SK-N-SH treated with all-trans-retinoic acid at 6 μM for 48 hours (cell line): Measurements from ENCODE around the gene MYCBPAP.

ENCODE experiments used
- BACH2 ChIP-seq: fragments of 250-450 bp; sonication (Bioruptor Pico); IDR thresholded peaks from 2 replicates; pipeline ENCODE4 v1.9.0; 2021; ENCODE audit warnings: mild to moderate bottlenecking, borderline replicate concordance
- CSDC2 ChIP-seq: fragments of 250-450 bp; sonication (Bioruptor Pico); IDR thresholded peaks from 2 replicates; pipeline ENCODE4 v1.5.0; 2020; ENCODE audit warnings: mild to moderate bottlenecking, moderate library complexity
- ISL1 ChIP-seq: fragments of 250-450 bp; sonication (Bioruptor Pico); IDR thresholded peaks from 2 replicates; pipeline ENCODE4 v2.1.2; 2022; ENCODE audit warnings: mild to moderate bottlenecking, moderate library complexity
- ZC3H10 ChIP-seq: fragments of 250-450 bp; sonication (Bioruptor Pico); IDR thresholded peaks from 2 replicates; pipeline ENCODE4 v1.5.1; 2021; ENCODE audit warnings: mild to moderate bottlenecking, moderate library complexity
- ZFP30 ChIP-seq: fragments of 450-650 bp; formaldehyde crosslinking; IDR thresholded peaks from 2 replicates; pipeline ENCODE4 v1.5.0; 2022; ENCODE audit warnings: mild to moderate bottlenecking, moderate library complexity

DNA sequence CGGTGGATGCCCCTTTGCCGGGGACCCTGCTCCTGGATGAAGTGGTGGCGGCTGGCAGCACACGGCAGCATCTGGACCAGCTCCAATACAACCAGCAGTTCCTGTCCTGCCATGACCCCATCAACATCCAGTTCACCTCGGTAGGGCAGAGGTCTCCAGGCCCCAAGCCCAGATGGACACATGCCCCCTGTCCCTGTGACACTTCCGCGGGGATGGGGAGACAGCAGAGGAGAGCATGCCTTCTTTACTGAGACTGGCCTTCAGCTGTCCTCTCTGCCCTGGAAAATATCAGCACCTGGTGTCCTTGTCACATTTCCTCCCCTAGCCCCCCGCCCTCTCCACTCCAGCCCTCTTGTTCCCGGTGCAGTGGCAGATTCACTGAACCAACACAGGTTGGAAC, 45.8 kb upstream of the MYCBPAP start:
- TF ChIP-seq ZC3H10 (CRISPR knock-in tag) (no peak), BACH2 (no peak), ZFP30 (CRISPR knock-in tag) (no peak), ISL1 (no peak), CSDC2 (CRISPR knock-in tag) (no peak)
